GM21723 (cell line): Measurements from ENCODE around the gene GRIN3A.

Source experiments
- ATAC-seq: cut with Tn5 transposase; IDR thresholded peaks from one replicate; pipeline ENCODE4 v1.9.1; 2021; ENCODE audit warnings: mild to moderate bottlenecking, moderate library complexity; ENCODE audit not compliant: unreplicated experiment

GRIN3A gene

DNA sequence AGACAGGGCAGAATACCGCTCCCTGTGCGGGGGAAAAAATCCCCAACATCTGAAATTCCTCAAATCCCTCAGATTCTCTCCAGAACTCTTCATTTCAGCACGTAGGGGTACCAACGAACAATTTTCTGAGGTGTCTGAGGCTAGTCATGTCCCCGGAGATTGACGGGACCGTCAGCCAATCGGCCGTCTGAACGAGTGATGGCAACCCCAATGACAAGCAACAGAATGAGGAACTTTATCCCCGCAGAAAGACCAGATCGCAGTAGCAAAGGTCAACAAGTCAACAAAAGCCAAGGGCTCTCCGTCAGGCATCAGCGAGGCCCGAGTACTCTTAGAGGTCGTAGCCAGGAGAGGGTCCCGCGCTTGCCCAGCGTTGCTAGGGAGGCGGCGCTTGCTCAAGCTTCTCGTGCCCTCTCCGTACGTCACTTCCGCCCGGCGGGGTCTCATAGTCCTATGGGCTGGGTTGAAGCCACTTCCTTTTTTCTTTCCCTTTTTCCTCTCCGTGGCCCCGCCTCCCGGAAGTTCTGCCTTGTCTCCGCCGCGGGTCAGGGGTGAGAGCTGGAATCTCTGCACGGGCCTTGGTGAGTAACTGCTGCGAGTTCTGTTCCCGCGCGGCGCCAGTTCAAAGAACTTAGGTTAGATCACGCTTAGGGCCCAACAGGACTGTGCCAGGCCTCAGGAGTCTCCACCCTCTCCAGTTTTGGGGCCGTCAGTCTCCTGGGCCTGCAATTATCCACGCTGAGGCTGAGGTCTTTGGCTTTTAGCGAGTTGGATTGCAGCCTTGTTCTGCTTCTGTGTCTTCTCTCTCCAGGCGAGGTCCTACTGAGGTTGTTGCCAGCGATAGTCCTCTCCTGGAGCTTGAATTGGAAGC lies 204.9 kb downstream of the GRIN3A start, which contains the start of gene RNF20:
Gene RNF20 (plus strand): TSS at position 520 of the 871 bp plus-strand sequence. CDS start 1,571 bp downstream, outside the sequence.
- ATAC-seq, result peak; percentile 98

DNA sequence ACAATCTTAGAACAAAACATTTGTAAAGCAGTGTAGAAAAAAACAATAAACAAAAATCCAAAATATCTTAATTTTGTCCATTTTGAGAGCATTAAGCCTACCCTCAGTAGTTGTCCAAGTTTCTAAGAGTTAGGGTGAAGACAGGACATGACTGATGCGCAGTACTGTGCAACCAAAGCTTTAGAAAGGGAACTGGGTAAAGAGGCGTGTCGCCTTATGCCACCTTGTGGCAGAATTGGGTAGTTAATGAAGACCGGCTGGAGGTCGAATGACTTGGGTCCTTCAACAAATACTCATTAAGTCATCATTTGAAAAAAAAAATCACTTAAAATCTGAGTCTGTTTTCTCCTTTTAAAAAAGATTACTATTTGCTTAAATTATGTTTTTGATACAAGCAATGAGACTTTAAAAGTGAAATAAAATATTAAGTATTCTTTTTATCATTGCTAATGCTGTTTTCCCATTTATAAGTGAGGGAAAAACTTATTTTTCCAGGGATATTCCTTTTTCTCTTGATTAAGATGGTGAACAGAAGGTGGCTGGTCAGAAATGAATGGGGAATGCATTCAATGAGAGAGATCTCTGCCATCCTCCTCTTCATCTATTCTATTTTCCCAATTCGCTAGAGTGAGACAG lies 208.3 kb downstream of the GRIN3A start:
- ATAC-seq, result peak; percentile 38

DNA sequence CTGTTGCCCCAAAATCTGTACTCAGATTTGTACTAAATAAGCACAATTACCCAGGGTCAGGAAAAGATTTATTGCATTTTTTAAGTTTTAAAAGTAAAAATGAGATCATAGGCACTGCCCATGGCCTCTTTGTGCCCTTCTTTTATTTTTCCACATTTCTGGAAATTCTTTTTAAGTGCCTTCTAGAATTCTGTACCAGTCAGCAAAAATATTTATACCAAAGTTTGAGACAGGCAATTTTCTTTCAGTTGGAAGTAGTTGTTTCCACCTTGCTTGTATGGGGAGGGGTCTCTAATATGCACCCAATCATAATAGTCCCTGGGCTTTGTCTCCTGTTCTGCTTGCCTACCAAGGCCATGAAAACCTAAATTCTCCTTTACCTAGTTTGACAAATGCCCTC lies 210.4 kb downstream of the GRIN3A start:
- no peak for ATAC-seq

DNA sequence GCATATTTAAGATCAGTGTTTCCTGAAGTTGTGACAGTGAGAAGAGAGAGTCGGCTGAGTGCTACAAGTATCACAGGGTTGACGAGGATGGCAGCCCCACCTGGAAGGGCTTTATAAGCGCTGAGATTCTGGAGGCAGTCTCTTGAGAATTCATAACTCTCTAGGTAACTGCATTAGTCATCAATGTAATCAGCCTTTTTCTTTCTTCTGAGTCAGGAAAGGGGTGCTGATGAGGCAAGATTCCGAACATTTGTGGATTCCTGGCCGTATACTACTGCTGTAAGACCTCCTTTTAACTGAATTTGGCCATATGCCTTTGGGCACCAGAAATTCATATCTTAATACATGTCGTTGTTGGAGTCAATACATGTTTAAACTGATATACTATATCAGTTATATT lies 211.4 kb downstream of the GRIN3A start:
- no peak for ATAC-seq

DNA sequence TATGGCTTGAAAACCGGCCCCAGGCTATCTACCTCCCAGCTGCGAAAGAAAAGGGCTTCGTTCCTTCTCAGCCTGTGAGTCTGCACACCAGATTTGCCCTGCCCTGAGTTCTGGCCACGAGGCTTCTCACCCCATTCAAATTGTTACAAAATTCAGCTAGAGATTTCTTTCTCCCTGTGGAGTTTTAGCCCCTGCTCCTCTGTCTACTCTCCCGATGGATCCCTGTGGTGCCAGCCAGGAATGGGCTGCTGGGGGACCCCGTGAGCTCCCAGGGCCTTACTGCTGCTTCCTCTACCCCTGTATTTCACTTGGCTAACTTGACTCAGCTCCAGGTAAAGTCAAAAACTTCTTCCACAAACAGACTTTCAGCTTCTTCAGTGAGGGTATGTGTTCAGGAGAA lies 214.1 kb downstream of the GRIN3A start:
- ATAC-seq, result no peak
